G401 (cell line): ENCODE results near the gene NCKAP5. TPM values are rescaled to one million over a fixed set of nuclear protein-coding genes. Genes with fewer than 3 reads are reported as not detected.

Experiments used
- DNase-seq: peaks from one replicate; pipeline ENCODE4 v3.0.0-alpha.2; 2015; ENCODE audit warnings: low spot score
- in situ Hi-C: cut with HindIII; loops from 2 replicates; pipeline ENCODE4 v1.10.0; 2016; ENCODE audit warnings: low sequenced_read_pairs, mixed read lengths
- total RNA-seq: library from RNA; depleted of rRNA; stranded (reverse); fragments of >200 nt; shearing (Covaris generic); gene quantifications from 2 replicates; pipeline ENCODE4 v1.2.3, GENCODE V29; 2014

Gene NCKAP5
- total RNA-seq, 1 experiment from 2014 or later: not detected

DNA sequence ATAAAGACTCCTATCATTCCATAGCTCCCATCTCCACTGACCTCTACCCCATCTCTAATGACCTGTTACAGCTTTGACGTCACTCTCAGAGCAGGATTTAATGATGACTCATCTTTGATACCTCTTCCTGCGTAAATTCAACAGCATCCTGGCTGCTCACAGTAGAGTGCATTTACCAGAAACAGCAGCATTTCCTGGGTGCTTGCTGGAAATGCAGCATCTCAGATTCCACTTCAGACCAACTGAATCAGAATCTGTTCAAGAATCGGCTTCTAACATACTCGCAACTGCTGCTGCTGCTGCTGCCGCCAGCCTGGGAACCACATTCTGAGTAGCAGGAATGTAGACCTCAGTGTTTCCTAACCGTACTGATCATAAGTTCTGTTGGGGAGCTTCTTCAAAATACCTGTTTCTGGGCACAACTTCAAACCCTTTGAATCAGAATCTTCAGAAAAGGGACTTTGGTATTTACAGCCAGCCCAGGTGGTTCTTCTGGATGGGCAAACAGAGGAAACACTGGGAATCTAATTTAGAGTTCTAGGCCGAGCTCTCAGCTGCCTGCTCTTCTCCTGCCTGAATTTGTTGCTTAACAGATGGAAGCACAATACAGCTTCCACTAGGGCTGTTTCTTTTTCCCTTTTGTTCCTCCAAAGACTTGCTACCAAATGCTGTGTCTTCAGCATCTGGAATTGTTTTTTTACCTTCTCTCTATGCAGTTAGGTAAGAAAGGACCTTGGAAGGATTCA lies 241.4 kb downstream of the NCKAP5 start:
- in situ Hi-C loops: no loop called here
- DNase-seq: no peak

DNA sequence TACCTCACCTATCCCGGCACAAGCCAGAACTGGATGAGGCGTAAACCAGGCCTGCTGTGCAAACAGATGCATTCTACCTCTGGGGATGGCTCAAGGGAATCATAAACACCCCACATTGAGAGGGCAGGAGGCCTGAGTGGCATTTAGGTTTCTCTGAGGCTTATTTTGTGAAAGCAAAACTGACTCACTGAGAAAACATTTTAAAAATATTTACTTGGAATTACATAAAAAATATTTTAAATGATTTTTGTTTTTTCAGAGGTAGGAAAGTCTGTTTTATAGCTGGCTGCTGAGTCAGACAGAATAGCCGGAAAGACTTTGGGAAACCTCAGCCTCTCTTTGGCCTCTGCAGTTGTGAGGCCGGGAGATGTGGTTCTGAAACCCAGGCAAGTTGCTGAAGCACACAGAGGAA lies 244.1 kb downstream of the NCKAP5 start:
- in situ Hi-C loops: no loop called here
- DNase-seq: no peak

DNA sequence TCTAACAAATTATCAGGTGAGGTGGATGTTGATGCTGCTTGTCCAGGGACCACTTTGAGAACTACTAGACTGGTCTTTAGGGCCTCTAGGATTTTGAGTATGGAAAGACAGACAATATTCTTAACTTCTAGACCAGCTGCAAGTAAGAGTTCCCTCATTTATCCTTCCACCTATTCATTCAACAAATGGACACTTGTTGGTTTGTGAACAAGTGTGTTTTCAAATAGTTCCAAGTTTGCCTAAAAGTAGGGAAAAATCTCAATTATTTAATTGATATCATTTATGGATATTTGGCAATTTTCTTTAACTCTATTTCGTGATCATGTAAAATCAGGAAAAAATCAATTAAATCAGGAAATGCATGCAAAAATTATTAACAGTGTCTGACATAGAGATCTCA lies 245.4 kb downstream of the NCKAP5 start:
- DNase-seq: no peak
- in situ Hi-C loops: no loop called here

DNA sequence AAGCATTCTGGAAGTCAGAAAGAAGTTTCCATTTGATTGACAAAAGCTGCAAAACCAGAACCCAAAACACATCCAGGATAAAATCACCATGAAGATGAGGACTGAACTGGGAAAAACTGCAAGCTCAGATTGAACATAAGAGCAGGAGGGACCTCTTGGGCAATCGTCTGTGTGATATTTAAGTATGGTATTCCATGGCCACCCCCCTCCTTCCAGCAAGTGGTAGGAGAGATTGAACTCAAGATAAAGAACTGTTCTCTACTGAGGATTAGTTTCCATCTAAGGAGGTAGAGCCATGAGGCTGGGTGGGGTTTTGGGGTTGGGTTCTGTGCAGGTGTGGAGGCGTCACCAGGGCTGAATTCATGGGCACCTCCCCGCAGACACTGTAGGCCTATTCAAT lies 251.1 kb downstream of the NCKAP5 start:
- DNase-seq: no peak
- in situ Hi-C loops: no loop called here

DNA sequence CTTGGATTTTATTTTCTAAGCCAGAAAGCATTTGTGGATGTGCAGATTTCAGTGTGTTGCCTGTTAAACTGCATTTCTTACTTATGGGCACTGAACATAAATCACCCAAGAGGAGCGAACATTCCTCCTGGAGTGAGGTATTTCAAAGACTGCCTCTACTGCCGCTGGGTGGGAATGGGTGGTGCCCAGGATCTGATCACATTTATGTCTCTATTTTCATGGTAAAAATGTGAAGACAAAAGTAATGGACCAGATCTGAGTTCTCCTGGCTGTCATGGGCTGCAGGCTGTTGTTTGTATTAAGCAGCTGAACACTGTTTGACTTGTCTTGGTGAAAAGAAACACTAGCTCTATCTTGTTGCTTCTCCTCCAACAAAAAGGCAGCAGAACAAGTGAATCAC lies 251.7 kb downstream of the NCKAP5 start:
- in situ Hi-C loops: no loop called here

GRCh38 chr2:133315280-133315679 lies 253.0 kb downstream of the NCKAP5 start:
- DNase-seq: no peak
- in situ Hi-C loops: no loop called here

More for the DNA sequence above, 251.7 kb downstream of the NCKAP5 start:
- no peak for DNase-seq

- in situ Hi-C loops: no loop called here
- DNase-seq: no peak
These were observed 253.5 kb downstream of the NCKAP5 start for GRCh38 chr2:133314795-133315194.

- DNase-seq: no peak
- in situ Hi-C loops: no loop called here
These were observed 256.1 kb downstream of the NCKAP5 start for GRCh38 chr2:133312038-133312729.

- no peak for DNase-seq
- in situ Hi-C loops: no loop called here
These were observed 262.0 kb downstream of the NCKAP5 start for GRCh38 chr2:133306236-133306635.

DNA sequence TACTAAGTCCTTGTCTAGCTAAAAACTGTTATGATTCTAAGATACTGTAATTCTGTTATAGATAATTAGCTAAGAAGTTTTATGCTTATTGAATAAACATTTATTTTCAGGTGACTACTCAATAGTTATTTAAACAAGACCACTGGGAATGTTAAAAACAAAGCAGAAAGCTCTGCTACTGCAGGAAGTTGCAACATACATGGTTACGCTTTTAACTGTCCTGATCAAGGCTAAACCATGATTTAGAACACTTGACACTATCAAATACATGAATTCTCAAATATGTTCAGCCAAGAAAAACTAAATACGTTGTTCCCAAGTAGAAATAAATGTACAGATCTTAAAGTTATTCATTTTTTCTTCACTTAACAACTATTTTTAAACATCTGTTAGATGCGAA lies 263.9 kb downstream of the NCKAP5 start:
- in situ Hi-C loops: no loop called here
- no peak for DNase-seq

GRCh38 chr2:133303150-133303549 lies 265.1 kb downstream of the NCKAP5 start:
- DNase-seq: no peak
- in situ Hi-C loops: no loop called here

GRCh38 chr2:133296401-133296800 lies 271.9 kb downstream of the NCKAP5 start:
- DNase-seq: no peak
- in situ Hi-C loops: no loop called here

- in situ Hi-C loops: no loop called here
- no peak for DNase-seq
These were observed 274.5 kb downstream of the NCKAP5 start for GRCh38 chr2:133293544-133294353.

DNA sequence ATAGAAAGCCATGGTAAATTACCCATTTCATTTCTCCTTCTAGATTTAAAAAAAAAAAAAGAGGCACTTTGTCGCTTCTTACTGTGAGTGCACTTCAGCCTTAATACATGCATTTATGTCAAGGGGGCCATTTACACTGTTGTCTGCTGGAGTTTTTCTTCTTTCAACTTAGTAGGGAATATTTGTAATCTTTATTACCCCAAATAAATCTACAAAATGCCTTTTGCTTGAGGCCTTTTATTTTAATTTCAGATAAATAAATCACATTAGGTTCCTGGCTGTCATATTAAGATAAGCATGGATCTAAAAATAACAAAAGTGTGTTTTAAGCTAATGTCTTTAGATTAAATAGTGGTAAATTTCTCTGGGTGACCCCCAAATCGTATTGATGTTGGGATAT lies 276.0 kb downstream of the NCKAP5 start:
- in situ Hi-C loops: no loop called here
- DNase-seq: no peak

- in situ Hi-C loops: no loop called here
- DNase-seq: no peak
These were observed 280.6 kb downstream of the NCKAP5 start for GRCh38 chr2:133287709-133288108.

DNA sequence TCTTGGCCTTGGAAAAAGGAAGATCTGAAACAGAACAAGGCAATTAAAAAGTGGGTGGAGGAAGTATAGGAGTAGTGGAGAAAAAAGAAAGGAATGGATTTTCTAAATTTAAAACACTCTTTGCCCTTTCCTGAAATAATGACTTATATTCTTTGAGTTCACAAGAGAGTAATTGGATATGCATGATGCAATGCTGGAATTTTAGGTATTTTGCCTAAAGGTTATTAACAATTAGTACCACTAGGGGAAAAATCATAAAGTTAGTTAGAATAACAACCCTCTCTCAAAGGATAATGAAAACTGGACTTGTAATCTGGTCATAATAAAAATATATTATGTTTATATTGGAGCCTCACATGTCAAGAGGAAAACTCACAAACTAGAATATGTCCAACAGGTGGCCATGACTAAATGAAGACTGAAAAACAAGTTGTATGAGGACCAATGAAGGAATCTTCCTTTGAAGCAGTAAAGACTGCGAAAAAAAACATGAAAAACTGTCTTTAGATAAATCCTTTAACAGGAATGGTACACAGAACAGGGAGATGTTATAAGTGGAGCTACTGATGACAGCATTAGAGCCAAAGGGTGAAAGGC lies 281.8 kb downstream of the NCKAP5 start:
- in situ Hi-C loops: no loop called here
- DNase-seq: no peak

- in situ Hi-C loops: no loop called here
These were observed 295.2 kb downstream of the NCKAP5 start for GRCh38 chr2:133273031-133273430.

GRCh38 chr2:133271105-133271504 lies 297.2 kb downstream of the NCKAP5 start:
- no peak for DNase-seq
- in situ Hi-C loops: no loop called here

More at GRCh38 chr2:133273031-133273430, 295.2 kb downstream of the NCKAP5 start:
- no peak for DNase-seq

GRCh38 chr2:133270550-133270949 lies 297.7 kb downstream of the NCKAP5 start:
- no peak for DNase-seq
- in situ Hi-C loops: no loop called here
